Measurements from ENCODE around the gene SSTR3. TPM values are rescaled to one million over a fixed set of nuclear protein-coding genes. Genes with fewer than 3 reads are reported as not detected.
"Not testable (repeated sequence)": the region's sequence is repeated elsewhere in the genome, so short reads cannot be mapped to it uniquely, and the experiment has no call there.

SSTR3 gene
- total RNA-seq, 1 experiment from 2014 or later: 0.22 TPM

DNA sequence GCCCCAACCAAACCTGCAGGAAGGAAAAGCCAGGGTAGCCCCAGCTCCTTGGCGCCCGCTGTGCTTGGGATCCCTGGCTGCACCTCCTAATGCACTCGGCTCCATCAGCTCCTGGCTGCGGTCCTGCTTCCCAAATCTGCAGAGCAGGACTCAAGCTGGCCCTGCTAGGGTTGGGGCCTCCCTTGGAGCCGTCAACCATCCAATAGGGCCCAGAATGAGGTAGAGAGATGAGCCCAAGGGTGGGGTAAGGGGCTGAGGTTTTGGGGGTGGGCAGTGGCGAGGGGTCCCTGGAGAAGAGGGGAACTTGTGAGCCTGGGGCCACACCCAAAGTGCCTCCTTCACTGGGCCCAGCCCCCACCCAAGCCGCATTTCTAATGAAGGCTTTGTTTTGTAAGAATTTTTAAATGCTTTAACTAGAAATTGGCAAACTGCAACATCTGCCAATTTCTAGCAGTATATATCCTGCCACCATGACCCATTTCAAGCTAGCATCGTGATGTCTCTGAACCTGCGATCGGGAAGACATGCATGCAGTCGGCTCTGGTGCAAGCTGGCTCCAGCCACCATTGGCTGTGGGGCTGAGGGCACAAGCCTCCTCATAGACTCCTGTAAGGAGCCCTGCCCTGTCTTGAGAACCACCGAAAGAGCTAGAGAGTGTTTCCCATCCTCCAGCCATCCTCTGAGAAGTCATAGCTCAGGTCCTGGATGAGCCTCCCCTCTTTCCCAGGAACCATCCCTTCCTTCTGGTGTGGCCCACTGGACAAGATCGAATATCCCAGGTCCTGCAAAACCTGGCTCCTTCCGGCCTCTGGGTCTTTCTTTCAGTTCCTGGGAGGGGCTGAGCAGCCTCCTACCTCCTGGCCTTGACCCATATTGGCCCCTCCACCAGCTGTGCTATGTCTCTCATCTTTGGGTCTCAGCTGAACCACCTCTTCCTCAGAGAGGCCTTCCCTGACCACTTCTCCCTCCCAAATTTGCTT, 39.7 kb downstream of the SSTR3 start:
- Mint-ChIP-seq H3K36me3 (no peaks in the 10 kb centered on the region), H3K9me3 (no peaks in the 10 kb centered on the region), H3K4me1 (peaks cover 37% of the 10 kb centered on the region), H3K27me3 (ENCODE audit: low read depth) (peaks cover 5% of the 10 kb centered on the region), H3K27ac (no peak overlapping the region), H3K4me3 (no peak overlapping the region)
- ChIA-PET POLR2A (no interaction called here), CTCF (interaction anchor here (0.7 to 2.4 kb wide), 9 partner anchors 14 to 389 kb away, joined by 3 to 12 read pairs (median 3); no protein-coding TSS in a partner anchor)
- ATAC-seq (no peak), DNase-seq (ENCODE audit: low spot score) (peak; percentile 8)
- TF ChIP-seq ZNF671 (CRISPR knock-in tag; IDR thresholded peaks at IDR 0.05): no peak

GRCh38 chr22:37171662-37172061, 40.6 kb downstream of the SSTR3 start:
- ChIA-PET POLR2A (no interaction called here), CTCF (interaction anchor here (0.7 to 2.4 kb wide), 5 partner anchors 26 to 390 kb away, joined by 3 to 12 read pairs (median 7); no protein-coding TSS in a partner anchor)
- DNase-seq (ENCODE audit: low spot score): no peak
- no peak for ATAC-seq
- Mint-ChIP-seq H3K27me3 (ENCODE audit: low read depth) (peaks cover 7% of the 10 kb centered on the region), H3K36me3 (no peaks in the 10 kb centered on the region), H3K4me3 (no peak overlapping the region), H3K4me1 (peaks cover 41% of the 10 kb centered on the region), H3K9me3 (no peaks in the 10 kb centered on the region), H3K27ac (no peak overlapping the region)
- TF ChIP-seq E2F4 (CRISPR knock-in tag; IDR thresholded peaks at IDR 0.05; ENCODE audit: borderline replicate concordance, low read depth) (no peak), ZNF671 (CRISPR knock-in tag; IDR thresholded peaks at IDR 0.05) (no peak), PREB (CRISPR knock-in tag; IDR thresholded peaks at IDR 0.05; ENCODE audit: borderline replicate concordance) (no peak), CREM (CRISPR knock-in tag; IDR thresholded peaks at IDR 0.05) (no peak), CREB1 (CRISPR knock-in tag; IDR thresholded peaks at IDR 0.05) (no peak), ZNF219 (CRISPR knock-in tag; IDR thresholded peaks at IDR 0.05; ENCODE audit: borderline replicate concordance) (no peak), MLX (CRISPR knock-in tag; IDR thresholded peaks at IDR 0.05) (no peak), ATF1 (CRISPR knock-in tag; IDR thresholded peaks at IDR 0.05) (no peak)
- TF ChIP-seq, protein P1, sequence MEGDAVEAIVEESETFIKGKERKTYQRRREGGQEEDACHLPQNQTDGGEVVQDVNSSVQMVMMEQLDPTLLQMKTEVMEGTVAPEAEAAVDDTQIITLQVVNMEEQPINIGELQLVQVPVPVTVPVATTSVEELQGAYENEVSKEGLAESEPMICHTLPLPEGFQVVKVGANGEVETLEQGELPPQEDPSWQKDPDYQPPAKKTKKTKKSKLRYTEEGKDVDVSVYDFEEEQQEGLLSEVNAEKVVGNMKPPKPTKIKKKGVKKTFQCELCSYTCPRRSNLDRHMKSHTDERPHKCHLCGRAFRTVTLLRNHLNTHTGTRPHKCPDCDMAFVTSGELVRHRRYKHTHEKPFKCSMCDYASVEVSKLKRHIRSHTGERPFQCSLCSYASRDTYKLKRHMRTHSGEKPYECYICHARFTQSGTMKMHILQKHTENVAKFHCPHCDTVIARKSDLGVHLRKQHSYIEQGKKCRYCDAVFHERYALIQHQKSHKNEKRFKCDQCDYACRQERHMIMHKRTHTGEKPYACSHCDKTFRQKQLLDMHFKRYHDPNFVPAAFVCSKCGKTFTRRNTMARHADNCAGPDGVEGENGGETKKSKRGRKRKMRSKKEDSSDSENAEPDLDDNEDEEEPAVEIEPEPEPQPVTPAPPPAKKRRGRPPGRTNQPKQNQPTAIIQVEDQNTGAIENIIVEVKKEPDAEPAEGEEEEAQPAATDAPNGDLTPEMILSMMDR (IDR thresholded peaks at IDR 0.05): no peak
- TF ChIP-seq, protein P2, sequence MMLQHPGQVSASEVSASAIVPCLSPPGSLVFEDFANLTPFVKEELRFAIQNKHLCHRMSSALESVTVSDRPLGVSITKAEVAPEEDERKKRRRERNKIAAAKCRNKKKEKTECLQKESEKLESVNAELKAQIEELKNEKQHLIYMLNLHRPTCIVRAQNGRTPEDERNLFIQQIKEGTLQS (CRISPR knock-in tag; conservative IDR thresholded peaks at IDR 0.05): no peak
- TF ChIP-seq, protein P3, sequence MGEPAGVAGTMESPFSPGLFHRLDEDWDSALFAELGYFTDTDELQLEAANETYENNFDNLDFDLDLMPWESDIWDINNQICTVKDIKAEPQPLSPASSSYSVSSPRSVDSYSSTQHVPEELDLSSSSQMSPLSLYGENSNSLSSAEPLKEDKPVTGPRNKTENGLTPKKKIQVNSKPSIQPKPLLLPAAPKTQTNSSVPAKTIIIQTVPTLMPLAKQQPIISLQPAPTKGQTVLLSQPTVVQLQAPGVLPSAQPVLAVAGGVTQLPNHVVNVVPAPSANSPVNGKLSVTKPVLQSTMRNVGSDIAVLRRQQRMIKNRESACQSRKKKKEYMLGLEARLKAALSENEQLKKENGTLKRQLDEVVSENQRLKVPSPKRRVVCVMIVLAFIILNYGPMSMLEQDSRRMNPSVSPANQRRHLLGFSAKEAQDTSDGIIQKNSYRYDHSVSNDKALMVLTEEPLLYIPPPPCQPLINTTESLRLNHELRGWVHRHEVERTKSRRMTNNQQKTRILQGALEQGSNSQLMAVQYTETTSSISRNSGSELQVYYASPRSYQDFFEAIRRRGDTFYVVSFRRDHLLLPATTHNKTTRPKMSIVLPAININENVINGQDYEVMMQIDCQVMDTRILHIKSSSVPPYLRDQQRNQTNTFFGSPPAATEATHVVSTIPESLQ (CRISPR knock-in tag; IDR thresholded peaks at IDR 0.05): no peak

- POLR2A ChIA-PET; H3K4me3 Mint-ChIP-seq; H3K9me3 Mint-ChIP-seq; H3K27ac Mint-ChIP-seq; ATAC-seq; DNase-seq (ENCODE audit: low spot score); H3K36me3 Mint-ChIP-seq; H3K27me3 Mint-ChIP-seq (ENCODE audit: low read depth): not testable (repeated sequence)
- peaks cover 37% of the 10 kb centered on the region for H3K4me1 Mint-ChIP-seq
- CTCF ChIA-PET: interaction anchor here (1.5 to 2.4 kb wide), 3 partner anchors 27 to 301 kb away, joined by 3 to 12 read pairs (median 7); no protein-coding TSS in a partner anchor
Observed at GRCh38 chr22:37170689-37171405, 41.4 kb downstream of the SSTR3 start.

Data from WTC11 (cell line).